ENCODE data around the gene DOK5.

DNA sequence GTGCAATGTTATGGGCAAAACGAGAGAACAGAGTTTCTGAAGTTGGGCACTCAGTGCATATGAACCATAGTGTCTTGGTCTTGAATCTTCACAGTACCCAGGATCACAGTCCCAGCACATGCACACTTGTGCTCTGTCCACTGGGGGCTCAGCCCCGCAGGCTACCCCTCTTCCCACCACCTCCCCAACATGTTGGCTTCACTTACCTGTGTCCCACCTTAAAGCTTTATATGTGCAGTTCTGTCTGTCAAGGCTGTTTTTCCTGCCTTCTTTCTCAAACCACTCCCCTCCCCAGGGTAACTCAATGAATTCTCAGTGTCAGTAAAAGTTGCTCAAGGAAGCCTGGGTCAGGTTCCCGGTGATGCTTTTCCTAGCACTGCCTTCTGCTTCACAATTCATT is 129.9 kb downstream of the DOK5 start:
- TF ChIP-seq, protein P1, sequence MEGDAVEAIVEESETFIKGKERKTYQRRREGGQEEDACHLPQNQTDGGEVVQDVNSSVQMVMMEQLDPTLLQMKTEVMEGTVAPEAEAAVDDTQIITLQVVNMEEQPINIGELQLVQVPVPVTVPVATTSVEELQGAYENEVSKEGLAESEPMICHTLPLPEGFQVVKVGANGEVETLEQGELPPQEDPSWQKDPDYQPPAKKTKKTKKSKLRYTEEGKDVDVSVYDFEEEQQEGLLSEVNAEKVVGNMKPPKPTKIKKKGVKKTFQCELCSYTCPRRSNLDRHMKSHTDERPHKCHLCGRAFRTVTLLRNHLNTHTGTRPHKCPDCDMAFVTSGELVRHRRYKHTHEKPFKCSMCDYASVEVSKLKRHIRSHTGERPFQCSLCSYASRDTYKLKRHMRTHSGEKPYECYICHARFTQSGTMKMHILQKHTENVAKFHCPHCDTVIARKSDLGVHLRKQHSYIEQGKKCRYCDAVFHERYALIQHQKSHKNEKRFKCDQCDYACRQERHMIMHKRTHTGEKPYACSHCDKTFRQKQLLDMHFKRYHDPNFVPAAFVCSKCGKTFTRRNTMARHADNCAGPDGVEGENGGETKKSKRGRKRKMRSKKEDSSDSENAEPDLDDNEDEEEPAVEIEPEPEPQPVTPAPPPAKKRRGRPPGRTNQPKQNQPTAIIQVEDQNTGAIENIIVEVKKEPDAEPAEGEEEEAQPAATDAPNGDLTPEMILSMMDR (conservative IDR thresholded peaks at IDR 0.05; ENCODE audit: low read depth, low read length): no peak
- TF ChIP-seq CEBPB (IDR thresholded peaks at IDR 0.05; ENCODE audit: low read depth, low read length) (no peak), POLR2A (IDR thresholded peaks at IDR 0.05; ENCODE audit: low read depth, low read length) (no peak), BHLHE40 (IDR thresholded peaks at IDR 0.05; ENCODE audit: low read depth, low read length) (no peak), RAD21 (IDR thresholded peaks at IDR 0.05; ENCODE audit: low read length) (no peak), MAZ (IDR thresholded peaks at IDR 0.05; ENCODE audit: borderline replicate concordance, low read depth, low read length) (no peak)
